ENCODE measurements around the gene COX4I1. TPM values are rescaled to one million over a fixed set of nuclear protein-coding genes. Genes with fewer than 3 reads are reported as not detected.

Gene COX4I1
- total and polyA plus RNA-seq, 2 of the 8 experiments (the other 6 are each of a cell fraction or from before 2014, with no cell fraction given): 507 to 707 TPM

GRCh38 chr16:85816159-85816558 is 16.7 kb downstream of the COX4I1 start:
- 93% methylated on average over 14 of the region's 14 CpGs; no CpG with 5 or more reads in 1 of the 2 experiments for WGBS, 2 experiments (ENCODE audit: extremely low coverage in 1 of 2, insufficient coverage in 1 of 2, insufficient read length in 1 of 2, insufficient replicate concordance in 2 of 2, low coverage in 1 of 2, low lambda C conversion rate in 2 of 2, missing lambda C conversion rate in 1 of 2)
- Histone ChIP-seq H3K4me2 (ENCODE audit: insufficient read depth in 1 of 2, low read depth in 2 of 2, low read length in 2 of 2) (no peak overlapping the region), H3K18ac (ENCODE audit: extremely low read depth, low read length) (no peak overlapping the region), H3K36me3 (ENCODE audit: control insufficient read depth in 2 of 4, insufficient read depth in 4 of 4, low read length in 3 of 4) (no peaks in the 10 kb centered on the region), H3K79me2 (ENCODE audit: control insufficient read depth in 1 of 2, insufficient read depth in 2 of 2, low read length in 2 of 2) (no peaks in the 10 kb centered on the region), H2AK5ac (ENCODE audit: low read depth, low read length) (no peak overlapping the region), H3K4me1 (replicated peaks in 1 of 4; ENCODE audit: control insufficient read depth in 3 of 4, insufficient read depth in 4 of 4, low read length in 3 of 4) (peaks cover 0 to 4% (median 0%) of the 10 kb centered on the region in 4 experiments; a peak in 3 of 7 replicates), H3K23ac (ENCODE audit: insufficient read length) (no peak overlapping the region), H2BK120ac (replicated peaks; ENCODE audit: low read depth, low read length) (no peak overlapping the region), H2BK15ac (ENCODE audit: low read length) (no peak overlapping the region), H3K9me3 (ENCODE audit: insufficient read depth in 2 of 2, low read depth in 1 of 2, low read length in 1 of 2) (no peaks in the 10 kb centered on the region), H3K27me3 (replicated peaks in 1 of 4; ENCODE audit: control insufficient read depth in 3 of 4, extremely low read depth in 1 of 4, insufficient read depth in 3 of 4, low read length in 3 of 4) (peaks cover 0 to 11% (median 3%) of the 10 kb centered on the region in 4 experiments; a peak in 2 of 7 replicates), H3K27ac (ENCODE audit: low read depth, low read length) (no peak overlapping the region), H3K9ac (replicated peaks in 1 of 4; ENCODE audit: extremely low read depth in 1 of 4, low read depth in 3 of 4, low read length in 3 of 4) (no peak overlapping the region), H2BK12ac (ENCODE audit: low read depth, low read length) (no peak overlapping the region), H3K23me2 (ENCODE audit: low read depth, low read length) (no peaks in the 10 kb centered on the region), H4K8ac (ENCODE audit: extremely low read depth, insufficient read depth, low read length) (no peak overlapping the region), H3K4ac (replicated peaks; ENCODE audit: insufficient read length, low read depth, low read length) (no peak overlapping the region), H3K56ac (replicated peaks; ENCODE audit: insufficient read length, low read depth, low read length) (no peak overlapping the region), H4K91ac (replicated peaks; ENCODE audit: insufficient read length, low read length) (no peak overlapping the region), H2BK20ac (ENCODE audit: low read length) (no peak overlapping the region), H3K4me3 (ENCODE audit: extremely low read depth in 1 of 4, insufficient read depth in 2 of 4, low read depth in 3 of 4, low read length in 4 of 4) (no peak overlapping the region), H3K14ac (ENCODE audit: insufficient read length) (no peak overlapping the region), H2BK5ac (ENCODE audit: low read depth, low read length) (no peak overlapping the region), H4K20me1 (replicated peaks in 1 of 2; ENCODE audit: control insufficient read depth in 1 of 2, insufficient read depth in 2 of 2, low read length in 2 of 2) (no peaks in the 10 kb centered on the region), H4K5ac (ENCODE audit: insufficient read length, low read depth, low read length) (no peak overlapping the region), H3K79me1 (ENCODE audit: low read depth, low read length) (no peaks in the 10 kb centered on the region), H2AFZ (ENCODE audit: low read length) (no peak overlapping the region)
- POLR2A ChIA-PET (ENCODE audit: partially characterized antibody): no interaction called here
- FAIRE-seq (no peak), DNase-seq (ENCODE audit: low read depth in 1 of 2, low spot score in 2 of 2) (no peak)
- TF ChIP-seq RAD21 (IDR thresholded peaks at IDR 0.05 in 1 of 2, conservative IDR thresholded peaks at IDR 0.05 in 1 of 2; ENCODE audit: low read depth in 2 of 2, low read length in 2 of 2): no peak
- CTCF ChIA-PET (ENCODE audit: partially characterized antibody): interaction anchor here (0.7 to 7.6 kb wide), 8 partner anchors 9 to 172 kb away, joined by 3 to 319 read pairs (median 3); no protein-coding TSS in a partner anchor
